ENCODE measurements around the gene PDE4B.

GRCh38 chr1:66295803-66296202 is 503.1 kb downstream of the PDE4B start:
- TF ChIP-seq CTCF (IDR thresholded peaks at IDR 0.05) (no peak), POLR2AphosphoS5 (IDR thresholded peaks at IDR 0.05) (no peak), POLR2A (IDR thresholded peaks at IDR 0.05) (no peak)
